HG02970 (cell line): Measurements from ENCODE around the gene TNP2.

Experiments used
- ATAC-seq: cut with Tn5 transposase; IDR thresholded peaks from one replicate; pipeline ENCODE4 v1.9.1; 2021; ENCODE audit warnings: mild to moderate bottlenecking, moderate library complexity, moderate number of reproducible peaks; ENCODE audit not compliant: unreplicated experiment, low FRiP score

The TNP2 gene

GRCh38 chr16:11278681-11279628, 9.8 kb upstream of the TNP2 start:
- no peak for ATAC-seq

GRCh38 chr16:11277607-11278337, 8.6 kb upstream of the TNP2 start:
- no peak for ATAC-seq

- ATAC-seq = no peak
Observed at GRCh38 chr16:11276896-11277593, 7.9 kb upstream of the TNP2 start.

- ATAC-seq = no peak
Observed at GRCh38 chr16:11276143-11276895, 7.2 kb upstream of the TNP2 start, which contains the start of gene PRM2. Gene PRM2, minus strand, starts transcription at chr16:11276480. Its CDS starts 110 bp downstream, at chr16:11276370.

GRCh38 chr16:11274964-11275363, 5.8 kb upstream of the TNP2 start:
- no peak for ATAC-seq

GRCh38 chr16:11273721-11274324, 4.7 kb upstream of the TNP2 start:
- ATAC-seq = no peak

- ATAC-seq = no peak
Observed at GRCh38 chr16:11272921-11273720, 4.0 kb upstream of the TNP2 start, which contains the start of gene PRM3. Gene PRM3, minus strand, starts transcription at chr16:11273629. Its CDS starts 34 bp downstream, at chr16:11273595.

- ATAC-seq = no peak
Observed at GRCh38 chr16:11272484-11272883, 3.4 kb upstream of the TNP2 start.

- no peak for ATAC-seq
Observed at GRCh38 chr16:11271610-11272009, 2.5 kb upstream of the TNP2 start.

GRCh38 chr16:11270602-11271162, 1.6 kb upstream of the TNP2 start:
- ATAC-seq = no peak

GRCh38 chr16:11265124-11265523, 4.0 kb downstream of the TNP2 start:
- ATAC-seq = no peak

- no peak for ATAC-seq
Observed at GRCh38 chr16:11264155-11264832, 4.8 kb downstream of the TNP2 start.

GRCh38 chr16:11263737-11264136, 5.4 kb downstream of the TNP2 start:
- ATAC-seq = no peak

GRCh38 chr16:11262915-11263314, 6.2 kb downstream of the TNP2 start:
- no peak for ATAC-seq

- ATAC-seq = no peak
Observed at GRCh38 chr16:11260596-11260966, 8.5 kb downstream of the TNP2 start.

- no peak for ATAC-seq
Observed at GRCh38 chr16:11259655-11260595, 9.2 kb downstream of the TNP2 start.
